ENCODE results near the gene MAML1.

DNA sequence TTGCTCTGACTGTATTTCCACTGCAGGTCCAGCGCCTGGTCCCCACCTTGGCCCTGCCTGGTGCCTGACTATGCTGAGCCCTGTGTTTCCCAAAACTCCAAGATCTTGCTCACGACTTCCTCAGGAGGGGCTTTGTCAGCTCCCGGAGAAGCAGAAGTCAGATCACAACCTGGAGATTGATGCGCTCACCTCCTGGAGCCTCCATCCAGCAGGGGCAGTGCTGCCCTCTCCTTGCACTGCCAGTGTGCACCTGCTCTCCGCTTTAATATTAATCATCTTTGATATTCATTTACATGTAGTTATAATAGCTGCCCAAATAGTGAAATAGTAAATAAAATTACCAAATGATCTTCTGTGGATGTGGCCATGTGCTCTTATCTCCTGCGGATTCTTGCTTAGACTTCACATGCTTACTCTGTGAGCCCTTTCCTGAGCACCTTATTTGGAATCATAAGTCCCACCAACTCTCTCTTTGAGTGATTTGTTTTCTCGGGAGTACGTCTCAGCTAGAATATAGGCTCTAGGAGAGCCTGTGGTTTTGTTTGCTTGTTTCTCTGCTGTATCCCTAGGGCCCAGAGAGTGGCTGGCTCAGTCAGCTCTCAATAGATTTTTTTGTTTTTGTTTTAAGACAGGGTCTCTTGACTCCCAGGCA is 17.4 kb downstream of the MAML1 start:
- TF ChIP-seq, protein P1, sequence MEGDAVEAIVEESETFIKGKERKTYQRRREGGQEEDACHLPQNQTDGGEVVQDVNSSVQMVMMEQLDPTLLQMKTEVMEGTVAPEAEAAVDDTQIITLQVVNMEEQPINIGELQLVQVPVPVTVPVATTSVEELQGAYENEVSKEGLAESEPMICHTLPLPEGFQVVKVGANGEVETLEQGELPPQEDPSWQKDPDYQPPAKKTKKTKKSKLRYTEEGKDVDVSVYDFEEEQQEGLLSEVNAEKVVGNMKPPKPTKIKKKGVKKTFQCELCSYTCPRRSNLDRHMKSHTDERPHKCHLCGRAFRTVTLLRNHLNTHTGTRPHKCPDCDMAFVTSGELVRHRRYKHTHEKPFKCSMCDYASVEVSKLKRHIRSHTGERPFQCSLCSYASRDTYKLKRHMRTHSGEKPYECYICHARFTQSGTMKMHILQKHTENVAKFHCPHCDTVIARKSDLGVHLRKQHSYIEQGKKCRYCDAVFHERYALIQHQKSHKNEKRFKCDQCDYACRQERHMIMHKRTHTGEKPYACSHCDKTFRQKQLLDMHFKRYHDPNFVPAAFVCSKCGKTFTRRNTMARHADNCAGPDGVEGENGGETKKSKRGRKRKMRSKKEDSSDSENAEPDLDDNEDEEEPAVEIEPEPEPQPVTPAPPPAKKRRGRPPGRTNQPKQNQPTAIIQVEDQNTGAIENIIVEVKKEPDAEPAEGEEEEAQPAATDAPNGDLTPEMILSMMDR (IDR thresholded peaks at IDR 0.05; ENCODE audit: low read depth, low read length, missing input control): no peak
- TF ChIP-seq, protein P2, sequence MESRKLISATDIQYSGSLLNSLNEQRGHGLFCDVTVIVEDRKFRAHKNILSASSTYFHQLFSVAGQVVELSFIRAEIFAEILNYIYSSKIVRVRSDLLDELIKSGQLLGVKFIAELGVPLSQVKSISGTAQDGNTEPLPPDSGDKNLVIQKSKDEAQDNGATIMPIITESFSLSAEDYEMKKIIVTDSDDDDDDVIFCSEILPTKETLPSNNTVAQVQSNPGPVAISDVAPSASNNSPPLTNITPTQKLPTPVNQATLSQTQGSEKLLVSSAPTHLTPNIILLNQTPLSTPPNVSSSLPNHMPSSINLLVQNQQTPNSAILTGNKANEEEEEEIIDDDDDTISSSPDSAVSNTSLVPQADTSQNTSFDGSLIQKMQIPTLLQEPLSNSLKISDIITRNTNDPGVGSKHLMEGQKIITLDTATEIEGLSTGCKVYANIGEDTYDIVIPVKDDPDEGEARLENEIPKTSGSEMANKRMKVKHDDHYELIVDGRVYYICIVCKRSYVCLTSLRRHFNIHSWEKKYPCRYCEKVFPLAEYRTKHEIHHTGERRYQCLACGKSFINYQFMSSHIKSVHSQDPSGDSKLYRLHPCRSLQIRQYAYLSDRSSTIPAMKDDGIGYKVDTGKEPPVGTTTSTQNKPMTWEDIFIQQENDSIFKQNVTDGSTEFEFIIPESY (IDR thresholded peaks at IDR 0.05): no peak
- no peak for TF ChIP-seq TAF1 (conservative IDR thresholded peaks at IDR 0.05)
- no peak for TF ChIP-seq YY1 (IDR thresholded peaks at IDR 0.05)
- TF ChIP-seq, protein P3, sequence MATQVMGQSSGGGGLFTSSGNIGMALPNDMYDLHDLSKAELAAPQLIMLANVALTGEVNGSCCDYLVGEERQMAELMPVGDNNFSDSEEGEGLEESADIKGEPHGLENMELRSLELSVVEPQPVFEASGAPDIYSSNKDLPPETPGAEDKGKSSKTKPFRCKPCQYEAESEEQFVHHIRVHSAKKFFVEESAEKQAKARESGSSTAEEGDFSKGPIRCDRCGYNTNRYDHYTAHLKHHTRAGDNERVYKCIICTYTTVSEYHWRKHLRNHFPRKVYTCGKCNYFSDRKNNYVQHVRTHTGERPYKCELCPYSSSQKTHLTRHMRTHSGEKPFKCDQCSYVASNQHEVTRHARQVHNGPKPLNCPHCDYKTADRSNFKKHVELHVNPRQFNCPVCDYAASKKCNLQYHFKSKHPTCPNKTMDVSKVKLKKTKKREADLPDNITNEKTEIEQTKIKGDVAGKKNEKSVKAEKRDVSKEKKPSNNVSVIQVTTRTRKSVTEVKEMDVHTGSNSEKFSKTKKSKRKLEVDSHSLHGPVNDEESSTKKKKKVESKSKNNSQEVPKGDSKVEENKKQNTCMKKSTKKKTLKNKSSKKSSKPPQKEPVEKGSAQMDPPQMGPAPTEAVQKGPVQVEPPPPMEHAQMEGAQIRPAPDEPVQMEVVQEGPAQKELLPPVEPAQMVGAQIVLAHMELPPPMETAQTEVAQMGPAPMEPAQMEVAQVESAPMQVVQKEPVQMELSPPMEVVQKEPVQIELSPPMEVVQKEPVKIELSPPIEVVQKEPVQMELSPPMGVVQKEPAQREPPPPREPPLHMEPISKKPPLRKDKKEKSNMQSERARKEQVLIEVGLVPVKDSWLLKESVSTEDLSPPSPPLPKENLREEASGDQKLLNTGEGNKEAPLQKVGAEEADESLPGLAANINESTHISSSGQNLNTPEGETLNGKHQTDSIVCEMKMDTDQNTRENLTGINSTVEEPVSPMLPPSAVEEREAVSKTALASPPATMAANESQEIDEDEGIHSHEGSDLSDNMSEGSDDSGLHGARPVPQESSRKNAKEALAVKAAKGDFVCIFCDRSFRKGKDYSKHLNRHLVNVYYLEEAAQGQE (IDR thresholded peaks at IDR 0.05): no peak
- TF ChIP-seq, protein P4, sequence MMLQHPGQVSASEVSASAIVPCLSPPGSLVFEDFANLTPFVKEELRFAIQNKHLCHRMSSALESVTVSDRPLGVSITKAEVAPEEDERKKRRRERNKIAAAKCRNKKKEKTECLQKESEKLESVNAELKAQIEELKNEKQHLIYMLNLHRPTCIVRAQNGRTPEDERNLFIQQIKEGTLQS (IDR thresholded peaks at IDR 0.05): no peak
- TF ChIP-seq, protein P5, sequence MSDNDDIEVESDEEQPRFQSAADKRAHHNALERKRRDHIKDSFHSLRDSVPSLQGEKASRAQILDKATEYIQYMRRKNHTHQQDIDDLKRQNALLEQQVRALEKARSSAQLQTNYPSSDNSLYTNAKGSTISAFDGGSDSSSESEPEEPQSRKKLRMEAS (IDR thresholded peaks at IDR 0.05): no peak
- no peak for TF ChIP-seq GABPA (IDR thresholded peaks at IDR 0.05 in 1 of 2, conservative IDR thresholded peaks at IDR 0.05 in 1 of 2)
- no peak for TF ChIP-seq JUND (IDR thresholded peaks at IDR 0.05)
- TF ChIP-seq HNF4A (conservative IDR thresholded peaks at IDR 0.05): no peak
- TF ChIP-seq RXRA (IDR thresholded peaks at IDR 0.05): no peak
